SH-SY5Y (cell line): ENCODE data around the gene RALY.

Experiments
- GATA2 ChIP-seq: IDR thresholded peaks from 2 replicates; pipeline ENCODE4 v1.6.1; 2011; ENCODE audit warnings: mild to moderate bottlenecking, low read depth, low read length
- GATA3 ChIP-seq: IDR thresholded peaks from 2 replicates; pipeline ENCODE4 v1.6.1; 2011; ENCODE audit warnings: low read depth, mild to moderate bottlenecking, low read length, moderate library complexity

GRCh38 chr20:33981964-33982363 is 11.7 kb upstream of the RALY start:
- no peak for TF ChIP-seq GATA2
- TF ChIP-seq GATA3, result no peak
